ENCODE data around the gene IL37.

Gene IL37

GRCh38 chr2:112910865-112911264, at the start of gene IL37:
TSS of gene IL37 (plus strand) at chr2:112911165. CDS start at chr2:112913013, 1,848 bp downstream.
- no peak for DNase-seq

GRCh38 chr2:112864072-112864471, 46.9 kb upstream of the IL37 start:
- DNase-seq = no peak

GRCh38 chr2:112866128-112866835, 44.7 kb upstream of the IL37 start:
- no peak for DNase-seq

- no peak for DNase-seq
Measured at GRCh38 chr2:112867701-112868631, 43.0 kb upstream of the IL37 start.

GRCh38 chr2:112869258-112869842, 41.6 kb upstream of the IL37 start:
- DNase-seq = peak; percentile 98

- peak; percentile 40 for DNase-seq
Measured at GRCh38 chr2:112870841-112871835, 39.8 kb upstream of the IL37 start.

- no peak for DNase-seq
Measured at GRCh38 chr2:112876257-112876970, 34.6 kb upstream of the IL37 start.

GRCh38 chr2:112876971-112877361, 34.0 kb upstream of the IL37 start:
- DNase-seq = no peak

- no peak for DNase-seq
Measured at GRCh38 chr2:112877423-112877822, 33.5 kb upstream of the IL37 start.

- no peak for DNase-seq
Measured at GRCh38 chr2:112879491-112880041, 31.4 kb upstream of the IL37 start.

- no peak for DNase-seq
Measured at GRCh38 chr2:112880091-112880531, 30.9 kb upstream of the IL37 start.

GRCh38 chr2:112880696-112881095, 30.3 kb upstream of the IL37 start:
- DNase-seq = no peak

GRCh38 chr2:112881217-112881985, 29.6 kb upstream of the IL37 start:
- DNase-seq = peak; percentile 82

GRCh38 chr2:112883669-112884068, 27.3 kb upstream of the IL37 start:
- no peak for DNase-seq

- peak; percentile 75 for DNase-seq
Measured at GRCh38 chr2:112884869-112885505, 26.0 kb upstream of the IL37 start.

- DNase-seq = no peak
Measured at GRCh38 chr2:112885506-112885902, 25.5 kb upstream of the IL37 start.

- DNase-seq = no peak
Measured at GRCh38 chr2:112886291-112886690, 24.7 kb upstream of the IL37 start.

- DNase-seq = peak; percentile 22
Measured at GRCh38 chr2:112887964-112888749, 22.8 kb upstream of the IL37 start.

- DNase-seq = no peak
Measured at GRCh38 chr2:112889976-112890375, 21.0 kb upstream of the IL37 start.
